ENCODE data around the gene C1QTNF6.

The C1QTNF6 gene

DNA sequence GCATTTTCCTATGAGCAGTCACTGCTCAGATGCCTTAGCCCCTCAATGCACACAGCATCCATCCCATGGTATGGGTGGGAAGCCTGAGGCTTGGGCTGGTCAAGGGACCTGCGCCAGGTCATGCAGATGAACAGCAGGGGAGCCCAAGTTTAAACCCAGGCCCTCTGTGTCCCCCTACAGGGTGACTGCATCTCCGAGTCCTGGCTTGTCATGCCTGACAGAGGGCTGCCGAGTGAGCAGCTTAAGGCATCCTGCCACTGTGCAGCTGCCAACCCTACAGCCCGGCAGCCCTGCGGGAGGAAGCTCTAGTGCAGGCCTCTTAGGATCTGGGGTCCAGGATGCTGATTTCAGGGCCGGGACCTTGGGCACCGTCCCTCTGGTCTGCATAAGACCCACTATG is 48.3 kb downstream of the C1QTNF6 start:
- DNase-seq = no peak

DNA sequence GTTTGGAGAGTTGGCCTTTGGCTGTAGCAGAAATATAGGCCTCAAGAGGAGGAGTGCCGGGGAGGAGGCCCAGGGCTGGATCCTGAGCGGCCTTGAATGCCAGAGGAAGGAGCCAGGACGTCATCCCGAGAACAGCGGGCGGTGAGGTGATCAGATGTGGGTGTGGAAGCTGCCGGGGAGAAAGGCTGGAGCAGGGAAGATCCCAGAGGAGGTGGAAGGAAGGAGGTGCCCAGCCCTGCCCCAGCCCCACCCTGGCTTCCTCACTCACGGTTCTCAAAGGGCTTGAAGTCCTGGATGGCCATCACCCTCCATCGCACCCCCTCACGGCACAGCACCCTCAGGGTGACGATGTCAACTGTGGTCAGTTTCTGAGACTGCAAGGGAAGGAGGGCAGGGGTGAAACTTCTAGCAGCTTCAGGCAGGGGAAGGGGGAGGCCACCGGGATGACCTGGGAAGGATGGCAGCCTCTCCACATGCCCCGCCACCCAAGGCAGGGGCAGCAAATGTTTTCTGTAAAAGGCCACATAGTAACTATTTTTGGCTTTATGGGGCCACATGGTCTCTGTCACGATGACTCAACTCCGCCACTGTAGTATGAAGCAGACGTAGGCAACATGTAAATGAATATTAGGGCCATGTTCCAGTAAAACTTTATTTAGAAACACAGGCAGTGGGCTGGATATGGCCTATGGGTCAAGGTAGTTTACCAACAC is 49.0 kb downstream of the C1QTNF6 start:
- no peak for DNase-seq

DNA sequence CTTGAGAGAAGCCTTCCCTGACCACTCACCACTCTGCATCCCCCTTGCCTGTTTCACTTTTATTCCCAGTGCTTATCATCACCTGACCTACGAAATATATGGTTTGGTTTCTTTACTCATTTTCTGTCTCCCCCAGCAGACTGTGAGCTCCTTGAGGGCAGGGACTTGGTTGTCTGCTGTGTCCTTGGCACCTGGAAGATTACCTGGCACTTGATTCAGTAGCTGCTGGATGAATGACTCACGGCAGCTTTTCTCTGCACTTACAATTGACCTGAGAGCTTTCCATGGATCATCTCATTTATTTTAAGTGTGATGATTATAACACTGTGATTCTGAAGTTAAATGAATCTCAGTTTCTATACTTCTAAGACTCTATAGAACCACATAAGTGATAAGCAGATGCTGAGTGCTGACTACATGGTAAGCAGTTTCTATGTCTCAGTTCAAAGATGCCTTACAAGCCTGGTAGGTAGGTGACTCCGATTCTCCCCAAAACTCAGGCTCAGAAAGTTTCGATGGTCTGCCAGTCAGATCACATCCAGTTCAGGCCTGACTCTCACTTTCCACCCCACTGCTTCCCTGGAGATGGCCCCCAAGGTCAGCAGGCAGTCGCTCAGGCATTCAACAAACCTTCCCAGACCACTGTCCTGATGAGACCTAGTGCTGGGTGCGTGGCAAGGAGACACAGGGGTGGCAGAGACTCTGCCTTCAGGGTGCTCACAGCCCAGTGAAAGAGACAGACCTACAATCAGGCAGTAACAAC is 50.0 kb downstream of the C1QTNF6 start:
- no peak for DNase-seq

DNA sequence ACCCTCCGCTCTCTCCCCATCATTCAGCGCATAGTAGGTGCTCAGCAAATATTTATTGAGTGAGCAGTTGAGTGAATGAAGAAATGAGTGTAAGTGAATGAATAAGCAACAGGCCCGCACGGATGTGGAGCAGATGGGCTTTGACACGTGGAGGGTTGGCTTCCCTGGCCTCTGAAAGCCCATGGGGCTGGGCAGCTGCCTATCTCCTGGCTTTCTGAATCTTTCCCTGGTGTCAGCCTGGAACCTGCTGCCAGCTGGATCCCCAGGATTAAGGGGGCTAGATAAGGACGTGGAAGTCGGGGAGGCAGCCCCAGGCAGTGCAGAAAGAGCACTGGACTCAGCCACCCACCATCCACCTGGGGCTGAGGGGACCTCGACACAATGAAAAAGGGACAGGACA is 50.9 kb downstream of the C1QTNF6 start:
- no peak for DNase-seq

DNA sequence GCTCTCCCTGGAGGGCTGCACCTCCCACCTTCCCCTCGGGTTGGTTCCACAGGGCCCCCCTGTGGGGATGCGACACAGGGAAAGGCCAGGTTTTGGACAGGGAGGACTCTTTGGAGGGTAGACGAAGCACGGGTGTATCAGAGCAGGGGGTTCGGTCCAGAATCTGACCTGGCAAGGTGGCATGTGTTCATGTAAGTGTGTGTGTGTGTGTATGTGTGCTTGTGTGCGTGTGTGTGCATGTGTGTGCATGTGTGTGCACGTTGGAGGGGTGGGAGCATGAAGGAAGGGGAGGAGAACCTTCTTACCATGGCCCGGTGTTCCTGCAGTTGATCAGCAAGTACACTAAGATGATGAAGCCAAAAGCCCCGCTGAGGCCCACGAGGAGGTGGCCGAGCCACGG is 53.0 kb downstream of the C1QTNF6 start:
- DNase-seq = no peak

DNA sequence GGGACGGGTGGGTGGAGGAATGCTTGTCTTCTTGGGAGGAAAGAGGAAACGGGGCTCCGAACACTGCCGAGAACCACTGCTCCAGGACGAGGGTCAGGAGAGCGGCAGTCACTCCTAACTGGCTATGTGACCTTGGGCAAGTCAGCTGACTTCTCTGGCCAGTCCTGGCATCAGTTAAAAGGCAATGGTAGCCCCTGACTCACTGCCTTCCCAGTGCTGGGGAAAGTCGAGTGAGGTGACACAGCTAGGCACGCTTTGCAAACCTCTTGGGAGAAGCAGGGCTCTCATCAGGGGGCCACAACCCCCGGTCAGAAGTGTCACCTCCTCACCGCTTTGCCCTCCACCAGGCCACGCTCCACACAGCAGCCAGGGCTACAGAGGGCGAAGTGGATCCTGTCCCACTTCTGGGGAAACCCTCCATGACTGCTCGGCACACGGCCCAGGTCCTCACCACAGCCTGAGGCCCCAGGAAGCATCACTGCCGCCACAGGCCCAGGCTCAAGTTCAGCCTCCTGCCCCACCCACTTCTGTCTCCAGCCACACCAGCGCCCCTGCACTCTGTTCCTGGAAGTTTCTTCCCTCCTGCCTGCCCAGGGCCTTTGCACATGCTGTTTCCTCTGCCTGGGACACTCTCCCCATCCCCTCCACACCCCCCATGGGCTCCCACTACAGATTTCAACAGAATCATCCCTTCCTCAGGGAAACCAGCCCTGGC is 54.6 kb downstream of the C1QTNF6 start:
- no peak for DNase-seq

DNA sequence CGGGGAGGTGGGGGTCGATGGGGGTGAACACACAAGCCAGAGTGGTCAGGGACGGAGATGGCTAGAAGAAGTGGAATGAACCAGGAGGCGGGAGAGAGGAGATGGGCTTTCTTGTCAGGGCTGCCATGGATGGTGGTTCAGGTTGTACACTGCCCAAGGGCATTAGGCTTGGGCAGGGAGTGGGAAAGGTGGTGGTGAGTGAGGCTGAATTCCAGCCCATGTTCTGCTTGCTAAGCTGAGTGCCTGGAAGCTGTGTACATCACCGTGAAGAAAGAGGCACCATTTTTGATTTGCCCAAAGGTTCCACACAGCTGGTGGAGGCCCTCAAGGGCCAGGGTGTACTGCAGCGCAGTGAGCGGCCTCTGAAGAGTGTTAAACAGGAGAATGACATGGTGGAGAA is 55.3 kb downstream of the C1QTNF6 start:
- no peak for DNase-seq

Measured in activated CD4-positive, alpha-beta T cell treated with anti-CD3 and anti-CD28 coated beads, Interleukin-10, Interleukin-2, amounts not matched to agents 100 ng/mL and 50 ng/mL, durations not matched to agents 16 hours and 8 hours (primary cell).